ENCODE measurements around the gene FBXL3.

FBXL3 gene

DNA sequence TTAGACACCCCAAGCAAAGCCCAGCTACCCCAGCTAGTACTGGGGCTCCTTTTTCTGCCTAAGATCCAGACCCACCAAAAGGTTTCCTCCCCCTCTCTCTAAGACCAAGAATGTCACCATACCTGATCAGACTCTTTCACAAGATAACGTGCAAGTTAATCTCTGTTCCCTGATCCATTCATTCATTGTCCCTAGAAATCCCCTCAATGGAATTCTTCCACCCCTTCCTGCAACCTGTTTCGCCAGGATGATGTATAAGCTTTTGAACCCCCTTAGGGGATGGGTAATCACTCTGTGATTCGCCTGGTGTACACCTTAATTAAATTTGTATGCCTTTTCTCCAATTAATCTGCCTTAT is 52.4 kb downstream of the FBXL3 start:
- TF ChIP-seq, protein P1, sequence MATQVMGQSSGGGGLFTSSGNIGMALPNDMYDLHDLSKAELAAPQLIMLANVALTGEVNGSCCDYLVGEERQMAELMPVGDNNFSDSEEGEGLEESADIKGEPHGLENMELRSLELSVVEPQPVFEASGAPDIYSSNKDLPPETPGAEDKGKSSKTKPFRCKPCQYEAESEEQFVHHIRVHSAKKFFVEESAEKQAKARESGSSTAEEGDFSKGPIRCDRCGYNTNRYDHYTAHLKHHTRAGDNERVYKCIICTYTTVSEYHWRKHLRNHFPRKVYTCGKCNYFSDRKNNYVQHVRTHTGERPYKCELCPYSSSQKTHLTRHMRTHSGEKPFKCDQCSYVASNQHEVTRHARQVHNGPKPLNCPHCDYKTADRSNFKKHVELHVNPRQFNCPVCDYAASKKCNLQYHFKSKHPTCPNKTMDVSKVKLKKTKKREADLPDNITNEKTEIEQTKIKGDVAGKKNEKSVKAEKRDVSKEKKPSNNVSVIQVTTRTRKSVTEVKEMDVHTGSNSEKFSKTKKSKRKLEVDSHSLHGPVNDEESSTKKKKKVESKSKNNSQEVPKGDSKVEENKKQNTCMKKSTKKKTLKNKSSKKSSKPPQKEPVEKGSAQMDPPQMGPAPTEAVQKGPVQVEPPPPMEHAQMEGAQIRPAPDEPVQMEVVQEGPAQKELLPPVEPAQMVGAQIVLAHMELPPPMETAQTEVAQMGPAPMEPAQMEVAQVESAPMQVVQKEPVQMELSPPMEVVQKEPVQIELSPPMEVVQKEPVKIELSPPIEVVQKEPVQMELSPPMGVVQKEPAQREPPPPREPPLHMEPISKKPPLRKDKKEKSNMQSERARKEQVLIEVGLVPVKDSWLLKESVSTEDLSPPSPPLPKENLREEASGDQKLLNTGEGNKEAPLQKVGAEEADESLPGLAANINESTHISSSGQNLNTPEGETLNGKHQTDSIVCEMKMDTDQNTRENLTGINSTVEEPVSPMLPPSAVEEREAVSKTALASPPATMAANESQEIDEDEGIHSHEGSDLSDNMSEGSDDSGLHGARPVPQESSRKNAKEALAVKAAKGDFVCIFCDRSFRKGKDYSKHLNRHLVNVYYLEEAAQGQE (IDR thresholded peaks at IDR 0.05; ENCODE audit: insufficient read depth in 1 of 2, low read depth in 2 of 2, low read length in 2 of 2), result no peak
- TF ChIP-seq SIN3A (IDR thresholded peaks at IDR 0.05; ENCODE audit: borderline replicate concordance, insufficient read depth, low read length) (no peak), POLR2AphosphoS5 (IDR thresholded peaks at IDR 0.05; ENCODE audit: low read depth, low read length) (no peak), FOXP2 (optimal IDR thresholded peaks at IDR 0.05; ENCODE audit: borderline replicate concordance, extremely low read depth, extremely low read length, insufficient read depth) (no peak), TAF1 (IDR thresholded peaks at IDR 0.05; ENCODE audit: borderline replicate concordance, insufficient read depth, low read length) (no peak)

DNA sequence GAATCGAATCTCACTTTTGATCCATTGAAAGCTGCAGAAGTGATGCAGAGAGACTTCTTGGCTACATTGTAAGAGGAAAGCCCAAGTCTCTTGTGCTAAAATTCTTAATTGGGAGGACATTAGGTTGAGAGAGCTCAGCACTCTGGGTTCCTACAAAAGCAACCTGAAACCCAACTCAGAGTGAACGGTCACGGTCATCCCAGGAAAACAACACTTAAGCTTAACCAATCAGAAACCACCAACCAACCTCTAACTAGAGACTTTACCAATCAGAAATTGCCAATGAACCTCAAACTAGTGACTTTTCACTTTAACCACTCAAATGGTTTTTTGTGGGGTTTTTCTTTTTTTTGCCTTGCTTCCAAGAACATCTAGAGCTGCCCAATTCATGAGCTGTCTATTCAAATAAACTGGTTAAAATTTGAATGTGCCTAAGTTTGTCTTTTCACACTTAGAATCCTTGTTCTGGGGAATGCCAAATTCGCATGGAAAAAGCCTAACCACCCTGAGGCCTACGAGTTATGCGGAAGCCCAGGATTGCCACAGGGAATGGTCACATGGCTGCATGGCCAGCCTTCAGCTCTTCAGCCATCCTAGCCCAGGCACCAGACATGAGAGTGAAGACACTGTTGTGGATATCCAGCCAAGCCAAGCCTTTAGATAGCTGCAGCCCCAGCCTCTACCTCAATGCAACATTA is 52.9 kb downstream of the FBXL3 start:
- TF ChIP-seq TAF1 (IDR thresholded peaks at IDR 0.05; ENCODE audit: borderline replicate concordance, insufficient read depth, low read length) (no peak), SIN3A (IDR thresholded peaks at IDR 0.05; ENCODE audit: borderline replicate concordance, insufficient read depth, low read length) (no peak), POLR2AphosphoS5 (IDR thresholded peaks at IDR 0.05; ENCODE audit: low read depth, low read length) (no peak), FOXP2 (optimal IDR thresholded peaks at IDR 0.05; ENCODE audit: borderline replicate concordance, extremely low read depth, extremely low read length, insufficient read depth) (no peak)
- TF ChIP-seq, protein P1 (IDR thresholded peaks at IDR 0.05; ENCODE audit: insufficient read depth in 1 of 2, low read depth in 2 of 2, low read length in 2 of 2), result no peak

DNA sequence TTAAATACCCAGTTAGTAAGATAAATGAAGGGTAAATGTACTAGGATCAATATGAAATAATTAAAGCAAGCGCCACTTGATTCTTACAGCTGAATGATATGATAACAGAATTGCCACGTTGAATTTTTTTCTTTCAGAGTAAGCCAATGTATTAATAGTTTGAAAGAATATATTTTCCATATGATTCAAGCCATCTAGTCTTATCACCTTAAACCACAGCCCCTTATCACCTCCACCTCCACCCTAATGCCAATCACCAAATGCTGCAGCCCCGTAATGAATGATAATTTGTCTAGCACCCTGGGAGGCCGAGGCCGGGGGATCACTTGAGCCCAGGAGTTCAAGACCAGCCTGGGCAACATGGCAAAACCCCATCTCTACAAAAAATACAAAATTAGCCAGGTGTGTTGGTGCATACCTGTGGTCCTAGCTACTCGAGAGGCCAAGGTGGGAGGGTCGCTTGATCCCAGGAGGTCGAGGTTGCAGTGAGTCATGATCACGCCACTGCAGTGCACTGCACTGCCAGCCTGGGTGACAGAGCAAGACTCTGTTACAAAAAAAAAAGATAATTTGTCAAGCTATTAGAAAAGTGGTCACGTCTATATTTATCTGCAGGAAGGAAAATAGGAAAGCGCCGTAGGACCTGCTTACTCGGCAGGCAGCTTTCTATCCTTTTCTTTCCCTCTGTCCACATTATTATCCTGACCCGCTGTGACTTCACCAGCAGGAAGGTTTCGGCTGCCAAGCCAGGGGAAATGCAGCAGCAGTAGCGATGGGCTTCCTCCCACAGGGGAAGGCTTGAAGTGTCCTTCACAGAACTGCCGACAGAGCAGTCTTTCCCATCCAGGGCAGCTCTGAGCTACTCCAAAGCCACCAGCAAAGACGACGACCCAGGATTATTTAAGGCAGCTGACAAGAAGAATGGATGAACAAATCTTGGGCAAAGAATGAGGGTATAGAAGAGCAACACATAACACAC is 54.8 kb downstream of the FBXL3 start:
- TF ChIP-seq, protein P1 (IDR thresholded peaks at IDR 0.05; ENCODE audit: insufficient read depth in 1 of 2, low read depth in 2 of 2, low read length in 2 of 2), result no peak
- no peak for TF ChIP-seq TAF1 (IDR thresholded peaks at IDR 0.05; ENCODE audit: borderline replicate concordance, insufficient read depth, low read length)
- no peak for TF ChIP-seq POLR2AphosphoS5 (IDR thresholded peaks at IDR 0.05; ENCODE audit: low read depth, low read length)
- TF ChIP-seq SIN3A (IDR thresholded peaks at IDR 0.05; ENCODE audit: borderline replicate concordance, insufficient read depth, low read length), result no peak
- TF ChIP-seq FOXP2 (optimal IDR thresholded peaks at IDR 0.05; ENCODE audit: borderline replicate concordance, extremely low read depth, extremely low read length, insufficient read depth), result no peak

DNA sequence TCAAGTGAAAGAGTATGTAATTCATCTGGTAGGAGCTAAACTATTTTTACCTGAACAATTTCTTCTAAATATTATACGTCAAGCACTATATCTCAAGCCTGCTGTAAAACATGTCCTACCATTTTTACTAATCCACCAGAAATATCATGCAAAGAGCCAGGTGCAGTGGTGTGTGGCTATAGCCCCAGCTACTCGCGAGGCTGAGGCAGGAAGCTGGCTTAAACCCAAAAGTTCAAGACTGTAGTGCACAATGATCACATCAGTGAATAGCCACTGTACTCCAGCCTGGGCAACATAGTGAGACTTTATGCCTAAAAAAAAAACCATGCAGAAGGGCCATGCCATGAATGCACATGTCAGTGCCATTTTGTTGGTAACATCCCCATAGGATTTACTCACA is 55.7 kb downstream of the FBXL3 start:
- TF ChIP-seq, protein P1 (IDR thresholded peaks at IDR 0.05; ENCODE audit: insufficient read depth in 1 of 2, low read depth in 2 of 2, low read length in 2 of 2), result no peak
- TF ChIP-seq TAF1 (IDR thresholded peaks at IDR 0.05; ENCODE audit: borderline replicate concordance, insufficient read depth, low read length), result no peak
- no peak for TF ChIP-seq SIN3A (IDR thresholded peaks at IDR 0.05; ENCODE audit: borderline replicate concordance, insufficient read depth, low read length)
- no peak for TF ChIP-seq FOXP2 (optimal IDR thresholded peaks at IDR 0.05; ENCODE audit: borderline replicate concordance, extremely low read depth, extremely low read length, insufficient read depth)
- TF ChIP-seq POLR2AphosphoS5 (IDR thresholded peaks at IDR 0.05; ENCODE audit: low read depth, low read length), result no peak

Data from PFSK-1 (cell line).